A673 (cell line): ENCODE data around the gene AMY2B. TPM values are rescaled to one million over a fixed set of nuclear protein-coding genes. Genes with fewer than 3 reads are reported as not detected.
"Not testable (repeated sequence)": the region's sequence is repeated elsewhere in the genome, so short reads cannot be mapped to it uniquely, and the experiment has no call there.

Experiments
- BruUV-seq: library from RNA; stranded (reverse); fragments of 400-500 nt; replicated peaks from 2 replicates; lab custom pipeline; 2021; lab: Mats Ljungman, UMichigan
- CTCF ChIA-PET: fragments of 300-600 bp; sonication (Branson Sonifier 250); formaldehyde crosslinking; loops from one replicate; lab custom pipeline; 2022; ENCODE audit warnings: antibody characterized with exemption; lab: Charles Lee
- POLR2A ChIA-PET: fragments of 300-600 bp; sonication (Branson Sonifier 250); formaldehyde crosslinking; loops from one replicate; lab custom pipeline; 2022; ENCODE audit warnings: antibody characterized with exemption; ENCODE audit not compliant: low non-redundant PET; lab: Charles Lee
- DNase-seq: peaks from one replicate; pipeline ENCODE4 v3.0.0-alpha.2; 2015; ENCODE audit warnings: low spot score
- H3K27ac ChIP-seq: fragments of 200-600 bp; sonication (generic); 2 replicates; pipeline ENCODE4 v1.5.1; 2016; ENCODE audit warnings: mixed run types, low read depth, mild to moderate bottlenecking, mixed read lengths, antibody characterized with exemption, low read length; ENCODE audit not compliant: poor library complexity, severe bottlenecking
- H3K27me3 ChIP-seq: fragments of 200-600 bp; sonication (generic); replicated peaks from 2 replicates; pipeline ENCODE4 v1.6.1; 2017; ENCODE audit warnings: mixed run types, low read depth, mild to moderate bottlenecking, mixed read lengths, antibody characterized with exemption, low read length; ENCODE audit not compliant: insufficient read depth, poor library complexity
- H3K36me3 ChIP-seq: fragments of 200-600 bp; sonication (generic); 2 replicates; pipeline ENCODE4 v1.6.1; 2016; ENCODE audit warnings: mixed run types, mild to moderate bottlenecking, mixed read lengths, antibody characterized with exemption, low read length; ENCODE audit not compliant: insufficient read depth, poor library complexity, severe bottlenecking
- H3K4me1 ChIP-seq: fragments of 200-600 bp; sonication (generic); 2 replicates; pipeline ENCODE4 v1.6.1; 2017; ENCODE audit warnings: mixed run types, mild to moderate bottlenecking, mixed read lengths, antibody characterized with exemption, low read length; ENCODE audit not compliant: insufficient read depth, poor library complexity, severe bottlenecking
- H3K4me3 ChIP-seq: fragments of 200-600 bp; sonication (generic); 2 replicates; pipeline ENCODE4 v1.5.1; 2016; ENCODE audit warnings: low read depth, mixed run types, mild to moderate bottlenecking, mixed read lengths, low read length; ENCODE audit not compliant: poor library complexity, severe bottlenecking
- H3K9me3 ChIP-seq: fragments of 200-600 bp; sonication (generic); 2 replicates; pipeline ENCODE4 v1.6.1; 2016; ENCODE audit warnings: mixed run types, low read depth, mild to moderate bottlenecking, mixed read lengths, antibody characterized with exemption, low read length; ENCODE audit not compliant: poor library complexity, severe bottlenecking
- CTCF ChIP-seq: fragments of 300-800, 200-600 bp; sonication (generic); conservative IDR thresholded peaks from 2 replicates; pipeline ENCODE4 v1.5.1; 2017; ENCODE audit warnings: low read depth, mild to moderate bottlenecking, antibody characterized with exemption, low read length, moderate library complexity, mixed read lengths
- EZH2 ChIP-seq: fragments of 200-600 bp; sonication (generic); IDR thresholded peaks from 2 replicates; pipeline ENCODE4 v1.6.1; 2017; ENCODE audit warnings: borderline replicate concordance, low read depth, mild to moderate bottlenecking, mixed read lengths, antibody characterized with exemption, low read length; ENCODE audit not compliant: poor library complexity, severe bottlenecking
- intact Hi-C: fragments of 100-400 bp; cut with micrococcal nuclease; formaldehyde crosslinking; loops from one replicate; pipeline ENCODE4 v1.10.0; 2022; ENCODE audit not compliant: unreplicated experiment
- total RNA-seq: library from RNA; stranded (reverse); gene quantifications from 2 replicates; pipeline ENCODE4 v1.2.3, GENCODE V29; 2021

The AMY2B gene
- total RNA-seq, 1 experiment from 2014 or later, result 1.4 TPM

GRCh38 chr1:103563056-103563455 lies 8.3 kb upstream of the AMY2B start:
- ChIA-PET POLR2A (no interaction called here), CTCF (no interaction called here)
- Histone ChIP-seq H3K9me3 (no peaks in the 10 kb centered on the region), H3K4me3 (no peak overlapping the region), H3K27ac (no peak overlapping the region), H3K4me1 (no peaks in the 10 kb centered on the region), H3K36me3 (no peaks in the 10 kb centered on the region), H3K27me3 (no peaks in the 10 kb centered on the region)
- TF ChIP-seq CTCF, result no peak
- TF ChIP-seq EZH2, result no peak
- DNase-seq, result no peak
- BruUV-seq, result no TSS peak
- intact Hi-C loops, result no loop called here

DNA sequence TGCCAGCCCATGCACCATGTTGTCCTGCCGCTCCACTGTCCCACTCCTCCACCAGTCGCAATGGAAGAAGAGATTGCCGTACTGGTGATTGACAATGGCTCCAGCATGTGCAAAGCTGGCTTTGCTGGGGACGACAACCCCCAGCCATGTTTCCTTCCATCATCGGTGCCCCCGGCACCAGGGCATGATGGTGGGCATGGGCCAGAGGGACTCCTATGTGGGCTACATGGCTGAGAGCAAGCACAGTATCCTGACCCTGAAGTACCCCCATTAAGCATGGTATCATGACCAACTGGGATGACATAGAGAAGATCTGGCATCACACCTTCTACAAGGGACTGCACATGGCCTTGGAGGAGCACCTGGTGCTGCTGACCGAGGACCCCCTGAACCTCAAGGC lies 1.9 kb upstream of the AMY2B start:
- no peaks in the 10 kb centered on the region for H3K9me3 ChIP-seq
- H3K4me1 ChIP-seq, result no peaks in the 10 kb centered on the region
- no peaks in the 10 kb centered on the region for H3K27me3 ChIP-seq
- H3K36me3 ChIP-seq, result no peaks in the 10 kb centered on the region
- ChIA-PET CTCF (no interaction called here), POLR2A (no interaction called here)
- no peak overlapping the region for H3K4me3 ChIP-seq
- intact Hi-C loops, result no loop called here
- no peak for DNase-seq
- H3K27ac ChIP-seq, result no peak overlapping the region
- BruUV-seq, result no TSS peak
- no peak for TF ChIP-seq CTCF

DNA sequence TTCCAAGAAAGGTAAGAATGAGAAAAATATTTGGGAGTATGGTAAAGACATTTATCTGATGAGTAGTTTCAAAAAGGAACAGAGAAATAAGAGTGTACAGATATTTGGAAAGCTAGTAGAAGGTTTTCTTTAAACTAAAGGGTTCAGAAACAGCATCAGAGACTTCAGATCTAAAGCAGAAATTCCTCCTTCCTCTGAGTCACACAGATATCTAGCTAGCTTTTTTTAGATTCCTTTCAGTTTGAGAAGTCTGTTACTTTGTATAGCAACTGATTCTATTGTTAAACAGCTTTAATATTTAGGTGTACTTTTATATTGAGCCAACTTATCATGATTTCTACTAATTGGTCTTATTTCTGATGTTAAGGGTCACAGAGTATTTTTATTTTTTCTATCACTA lies 4.7 kb downstream of the AMY2B start:
- H3K27me3 ChIP-seq, result no peaks in the 10 kb centered on the region
- no peaks in the 10 kb centered on the region for H3K9me3 ChIP-seq
- intact Hi-C loops, result no loop called here
- no peak for DNase-seq
- no peak overlapping the region for H3K4me3 ChIP-seq
- H3K27ac ChIP-seq, result no peak overlapping the region
- no peak for TF ChIP-seq CTCF
- TF ChIP-seq EZH2, result no peak
- ChIA-PET POLR2A (no interaction called here), CTCF (interaction anchor here (0.6 kb wide), 1 partner anchor 96 kb away, joined by 3 read pairs; no protein-coding TSS in a partner anchor)
- no TSS peak for BruUV-seq
- no peaks in the 10 kb centered on the region for H3K36me3 ChIP-seq
- no peaks in the 10 kb centered on the region for H3K4me1 ChIP-seq

DNA sequence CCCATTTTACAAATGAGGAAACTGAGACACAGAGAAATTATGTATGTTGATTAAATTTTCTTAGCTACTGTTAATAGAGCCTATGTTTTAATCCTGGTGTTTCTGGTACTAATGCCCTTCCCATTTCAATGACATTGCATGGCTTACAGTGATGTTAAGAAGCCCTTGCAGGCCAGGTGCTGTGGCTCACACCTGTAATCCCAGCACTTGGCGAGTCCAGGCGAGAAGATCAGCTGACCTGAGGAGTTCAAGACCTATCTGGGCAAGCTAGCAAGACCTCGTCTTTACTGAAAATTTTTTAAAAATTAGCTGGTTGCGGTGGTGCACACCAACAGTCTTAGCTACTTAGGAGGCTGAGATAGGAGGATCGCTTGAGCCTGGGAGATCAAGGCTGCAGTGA lies 5.4 kb downstream of the AMY2B start:
- H3K27ac ChIP-seq, intact Hi-C loops, CTCF ChIA-PET, BruUV-seq, H3K36me3 ChIP-seq, POLR2A ChIA-PET, H3K9me3 ChIP-seq, DNase-seq, H3K4me1 ChIP-seq, H3K27me3 ChIP-seq, H3K4me3 ChIP-seq: not testable (repeated sequence)
